ENCODE measurements around the gene SF3A2.
A peak's percentile ranks its signal among the peaks of the same experiment; 100 is the strongest.
"Not testable (repeated sequence)": the region's sequence is repeated elsewhere in the genome, so short reads cannot be mapped to it uniquely, and the experiment has no call there.

SF3A2 gene

GRCh38 chr19:2236314-2237050 lies at the start of gene SF3A2, which contains the start of gene PLEKHJ1:
SF3A2 (plus strand) TSS chr19:2236824; CDS start chr19:2243419, 6,595 bp downstream.
PLEKHJ1 (minus strand) TSS chr19:2236329; CDS start chr19:2236248, 81 bp downstream.
- DNase-seq, result peak; percentile 98

- DNase-seq, result no peak
Observed at GRCh38 chr19:2187159-2187558, 49.5 kb upstream of the SF3A2 start.

- peak; percentile 41 for DNase-seq
Observed at GRCh38 chr19:2188708-2189385, 47.8 kb upstream of the SF3A2 start.

GRCh38 chr19:2189880-2190279 lies 46.7 kb upstream of the SF3A2 start:
- no peak for DNase-seq

- DNase-seq, result no peak
Observed at GRCh38 chr19:2190848-2191455, 45.7 kb upstream of the SF3A2 start.

GRCh38 chr19:2191456-2192310 lies 44.9 kb upstream of the SF3A2 start:
- DNase-seq, result no peak

- no peak for DNase-seq
Observed at GRCh38 chr19:2192862-2193261, 43.8 kb upstream of the SF3A2 start.

- no peak for DNase-seq
Observed at GRCh38 chr19:2193807-2194206, 42.8 kb upstream of the SF3A2 start.

GRCh38 chr19:2194513-2195078 lies 42.0 kb upstream of the SF3A2 start:
- no peak for DNase-seq

- no peak for DNase-seq
Observed at GRCh38 chr19:2195361-2195760, 41.3 kb upstream of the SF3A2 start.

GRCh38 chr19:2195914-2196313 lies 40.7 kb upstream of the SF3A2 start:
- no peak for DNase-seq

- DNase-seq, result no peak
Observed at GRCh38 chr19:2197270-2197669, 39.4 kb upstream of the SF3A2 start.

- DNase-seq, result no peak
Observed at GRCh38 chr19:2198317-2198716, 38.3 kb upstream of the SF3A2 start.

- DNase-seq, result no peak
Observed at GRCh38 chr19:2199215-2199614, 37.4 kb upstream of the SF3A2 start.

- no peak for DNase-seq
Observed at GRCh38 chr19:2199861-2200623, 36.6 kb upstream of the SF3A2 start.

GRCh38 chr19:2200624-2201294 lies 35.9 kb upstream of the SF3A2 start:
- DNase-seq, result not testable (repeated sequence)

- DNase-seq, result no peak
Observed at GRCh38 chr19:2201473-2202148, 35.0 kb upstream of the SF3A2 start.

- no peak for DNase-seq
Observed at GRCh38 chr19:2202366-2202765, 34.3 kb upstream of the SF3A2 start.

GRCh38 chr19:2207008-2207407 lies 29.6 kb upstream of the SF3A2 start:
- DNase-seq, result no peak

- DNase-seq, result peak; percentile 30
Observed at GRCh38 chr19:2207991-2208860, 28.4 kb upstream of the SF3A2 start.
